GM23338 (cell line): ENCODE results near the gene PTGDS. TPM values are rescaled to one million over a fixed set of nuclear protein-coding genes. Genes with fewer than 3 reads are reported as not detected.

Experiments used
- ATAC-seq: fragments of 200-7000 bp; cut with Tn5 transposase; 3 replicates; pipeline ENCODE4 v1.9.1; 2020
- DNase-seq: peaks from one replicate; pipeline ENCODE4 v3.0.0-alpha.2; 2015; ENCODE audit warnings: low spot score
- H2AFZ ChIP-seq: fragments of 200-600 bp; sonication (generic); 2 replicates; pipeline ENCODE4 v1.8.0; 2016; ENCODE audit warnings: antibody characterized with exemption, mild to moderate bottlenecking, moderate library complexity
- H3F3A ChIP-seq: fragments of 200-600 bp; sonication (generic); replicated peaks from 2 replicates; pipeline ENCODE4 v1.8.0; 2017; ENCODE audit warnings: antibody characterized with exemption, mixed run types, low read depth
- H3K27ac ChIP-seq: fragments of 200-600 bp; sonication (generic); 2 replicates; pipeline ENCODE4 v1.6.1; 2016; ENCODE audit warnings: low read depth
- H3K27me3 ChIP-seq: fragments of 200-600 bp; sonication (generic); 2 replicates; pipeline ENCODE4 v1.8.0; 2016; ENCODE audit warnings: mild to moderate bottlenecking, mixed run types, moderate library complexity; ENCODE audit not compliant: insufficient read depth
- H3K36me3 ChIP-seq: fragments of 200-600 bp; sonication (generic); 2 replicates; pipeline ENCODE4 v1.8.0; 2016; ENCODE audit warnings: mild to moderate bottlenecking; ENCODE audit not compliant: insufficient read depth
- H3K4me1 ChIP-seq: fragments of 200-600 bp; sonication (generic); 2 replicates; pipeline ENCODE4 v1.8.0; 2016; ENCODE audit warnings: mild to moderate bottlenecking, moderate library complexity; ENCODE audit not compliant: insufficient read depth
- H3K4me2 ChIP-seq: fragments of 200-600 bp; sonication (generic); 2 replicates; pipeline ENCODE4 v1.7.1; 2017; ENCODE audit warnings: mixed run types
- H3K4me3 ChIP-seq: fragments of 200-600 bp; sonication (generic); 2 replicates; pipeline ENCODE4 v1.6.1; 2016; ENCODE audit warnings: mixed run types
- H3K79me2 ChIP-seq: fragments of 200-600 bp; sonication (generic); replicated peaks from 2 replicates; pipeline ENCODE4 v1.8.0; 2017; ENCODE audit warnings: mild to moderate bottlenecking; ENCODE audit not compliant: insufficient read depth
- H3K9me2 ChIP-seq: fragments of 200-600 bp; sonication (generic); 2 replicates; pipeline ENCODE4 v1.8.0; 2017; ENCODE audit not compliant: insufficient read depth
- H4K20me1 ChIP-seq: fragments of 200-600 bp; sonication (generic); replicated peaks from 2 replicates; pipeline ENCODE4 v1.8.0; 2017; ENCODE audit warnings: mild to moderate bottlenecking; ENCODE audit not compliant: insufficient read depth
- H3K27ac Mint-ChIP-seq: 2 replicates; pipeline ENCODE4 v1.8.0; 2020; ENCODE audit warnings: inconsistent platforms, mild to moderate bottlenecking, moderate library complexity, mixed read lengths
- H3K27me3 Mint-ChIP-seq: 3 replicates; pipeline ENCODE4 v1.8.0; 2022; ENCODE audit warnings: low read depth, mild to moderate bottlenecking, moderate library complexity, mixed read lengths, inconsistent platforms; ENCODE audit not compliant: insufficient read depth, poor library complexity
- H3K36me3 Mint-ChIP-seq: 3 replicates; pipeline ENCODE4 v1.8.0; 2021; ENCODE audit warnings: low read depth, mild to moderate bottlenecking, inconsistent platforms, moderate library complexity, mixed read lengths
- H3K4me1 Mint-ChIP-seq: 3 replicates; pipeline ENCODE4 v1.8.0; 2020; ENCODE audit warnings: mild to moderate bottlenecking, inconsistent platforms, mixed read lengths
- H3K4me3 Mint-ChIP-seq: 3 replicates; pipeline ENCODE4 v1.8.0; 2021; ENCODE audit warnings: moderate library complexity, mild to moderate bottlenecking, inconsistent platforms, mixed read lengths
- H3K9me3 Mint-ChIP-seq: 3 replicates; pipeline ENCODE4 v1.8.0; 2020; ENCODE audit warnings: moderate library complexity, mild to moderate bottlenecking, inconsistent platforms, mixed read lengths
- CREB1 ChIP-seq: fragments of 250-450 bp; sonication (Bioruptor Pico); IDR thresholded peaks from 2 replicates; pipeline ENCODE4 v1.5.0; 2020; ENCODE audit warnings: low read depth, mild to moderate bottlenecking, moderate library complexity
- CTCF ChIP-seq, 2 experiments: fragments of 200-600 bp in 1 of 2; sonication (generic) in 1 of 2; conservative IDR thresholded peaks; 2 replicates each; pipeline versions ENCODE4 v1.5.1 to v1.6.1; 2016 to 2017; ENCODE audit warnings: antibody characterized with exemption in 2 of 2, low read depth in 2 of 2, mild to moderate bottlenecking in 2 of 2, moderate library complexity in 1 of 2
- ETS1 ChIP-seq: IDR thresholded peaks from 2 replicates; pipeline ENCODE4 v1.6.1; 2016; ENCODE audit warnings: antibody characterized with exemption
- EZH2 ChIP-seq: fragments of 200-600 bp; sonication (generic); IDR thresholded peaks from one replicate; pipeline ENCODE4 v1.8.0; 2017; ENCODE audit warnings: antibody characterized with exemption, mild to moderate bottlenecking, low read depth; ENCODE audit not compliant: unreplicated experiment
- EZH2phosphoT487 ChIP-seq: fragments of 200-600 bp; sonication (generic); IDR thresholded peaks from one replicate; pipeline ENCODE4 v1.8.1; 2018; ENCODE audit warnings: antibody characterized with exemption; ENCODE audit not compliant: unreplicated experiment
- JUNB ChIP-seq: IDR thresholded peaks from one replicate; pipeline ENCODE4 v1.6.1; 2016; ENCODE audit warnings: antibody characterized with exemption; ENCODE audit not compliant: unreplicated experiment
- NANOG ChIP-seq: IDR thresholded peaks from 2 replicates; pipeline ENCODE4 v1.6.1; 2016; ENCODE audit warnings: antibody characterized with exemption, borderline replicate concordance
- POLR2AphosphoS5 ChIP-seq: IDR thresholded peaks from 2 replicates; pipeline ENCODE4 v1.6.1; 2016; ENCODE audit warnings: antibody characterized with exemption, low read depth
- REST ChIP-seq: IDR thresholded peaks from one replicate; pipeline ENCODE4 v1.6.1; 2018; ENCODE audit warnings: antibody characterized with exemption; ENCODE audit not compliant: unreplicated experiment
- STAT1 ChIP-seq: IDR thresholded peaks from one replicate; pipeline ENCODE4 v1.6.1; 2016; ENCODE audit warnings: antibody characterized with exemption; ENCODE audit not compliant: unreplicated experiment
- ZNF114 ChIP-seq: fragments of 250-450 bp; sonication (Bioruptor Pico); IDR thresholded peaks from 2 replicates; pipeline ENCODE4 v1.5.0; 2020; ENCODE audit warnings: mild to moderate bottlenecking, moderate library complexity
- ZNF331 ChIP-seq: fragments of 250-450 bp; sonication (Bioruptor Pico); IDR thresholded peaks from 2 replicates; pipeline ENCODE4 v1.5.0; 2020; ENCODE audit warnings: low read depth, mild to moderate bottlenecking, moderate library complexity
- ZNF462 ChIP-seq: fragments of 250-450 bp; sonication (Bioruptor Pico); IDR thresholded peaks from 2 replicates; pipeline ENCODE4 v1.5.0; 2020; ENCODE audit warnings: mild to moderate bottlenecking, moderate library complexity
- polyA plus RNA-seq: library from polyadenylated mRNA; unstranded; fragments of >200 nt; fragmentation: Nextera tagmentation; extraction: Ambion mirVana; gene quantifications from 2 replicates; pipeline ENCODE4 v1.2.1, GENCODE V29; 2016
- total RNA-seq: library from RNA; depleted of rRNA; stranded (reverse); fragments of >200 nt; shearing (Covaris generic); gene quantifications from 2 replicates; pipeline ENCODE4 v1.2.3, GENCODE V29; 2014

PTGDS gene
- total and polyA plus RNA-seq, 2 experiments from 2014 or later = 1.9 to 3.1 TPM

DNA sequence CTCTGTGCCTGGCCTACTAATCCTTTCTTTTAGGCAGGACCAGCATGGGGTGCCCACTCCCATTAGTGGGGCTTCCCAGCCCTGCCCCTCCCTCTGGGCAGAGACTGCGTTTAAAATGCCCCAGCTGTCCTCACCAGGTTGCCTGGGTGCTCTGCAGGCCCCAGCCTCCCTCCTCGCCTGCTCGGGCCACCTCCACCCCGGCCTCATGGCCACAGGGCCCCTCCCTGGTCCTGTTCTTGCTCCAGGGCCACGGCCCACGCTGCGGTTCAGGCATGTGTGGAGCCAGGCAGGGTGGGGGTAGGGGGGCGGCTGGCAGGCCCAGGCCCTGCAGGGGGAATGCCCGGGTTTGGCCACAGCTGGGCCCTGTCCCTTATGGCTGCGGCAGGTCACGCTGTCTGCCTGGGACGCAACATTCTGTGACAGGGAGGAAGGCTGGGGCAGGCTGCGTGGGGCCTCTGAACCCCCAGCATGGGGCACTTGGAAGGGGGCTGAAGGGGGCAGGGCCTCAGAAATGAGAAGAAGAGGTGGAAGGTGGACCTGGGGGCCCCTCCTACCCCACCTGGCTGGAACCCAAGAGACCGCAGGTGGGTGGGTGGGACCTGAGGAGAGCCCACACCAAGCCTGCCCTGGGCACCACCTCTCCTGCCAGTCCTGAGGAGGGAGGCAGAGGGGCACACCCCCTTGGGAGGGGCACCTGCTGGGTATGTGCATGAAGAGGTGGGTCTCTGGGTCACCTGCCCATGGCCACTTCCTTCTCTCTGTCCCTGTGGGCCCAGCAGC, 25.6 kb upstream of the PTGDS start, which contains the start of gene LCN12:
TSS of gene LCN12 (plus strand) at position 733 of the 780 bp plus-strand sequence. CDS start 55 bp downstream, outside the sequence.
- H3K4me3 ChIP-seq = no peak within 1 kb of the TSS
- peaks cover 3% of the 10 kb centered on the region; the same call in 2 of the 3 replicates for H3K9me3 Mint-ChIP-seq
- peaks cover 4% of the 10 kb centered on the region for H3K27me3 Mint-ChIP-seq
- no peak for DNase-seq
- no peaks in the 10 kb centered on the region for H3K27me3 ChIP-seq
- H3F3A ChIP-seq = no peaks in the 10 kb centered on the region; the same call in 1 of the 2 replicates
- no peaks in the 10 kb centered on the region for H3K36me3 ChIP-seq
- H3K4me2 ChIP-seq = no peak within 1 kb of the TSS
- no peak within 1 kb of the TSS for H3K27ac Mint-ChIP-seq
- ATAC-seq = no peak
- H3K9me2 ChIP-seq = 0 out of 2 replicates have a peak, but pooled peaks cover 6% of the 10 kb centered on the region
- H3K79me2 ChIP-seq = no peaks in the 10 kb centered on the region
- peaks cover 9% of the 10 kb centered on the region for H3K4me1 ChIP-seq
- H3K4me1 Mint-ChIP-seq = peaks cover 6% of the 10 kb centered on the region; the same call in 2 of the 3 replicates
- TF ChIP-seq NANOG = no peak
- TF ChIP-seq EZH2 = no peak
- TF ChIP-seq ZNF331 (CRISPR knock-in tag) = no peak
- no peak for TF ChIP-seq POLR2AphosphoS5
- no peak for TF ChIP-seq ZNF114 (CRISPR knock-in tag)
- no peak for TF ChIP-seq STAT1
- TF ChIP-seq REST = no peak
- no peak for TF ChIP-seq CREB1
- no peak for TF ChIP-seq ETS1
- TF ChIP-seq JUNB = no peak
- TF ChIP-seq EZH2phosphoT487 = no peak
- no peak for TF ChIP-seq CTCF (conservative IDR thresholded peaks at IDR 0.05; ENCODE audit: low read depth in 2 of 2)
- TF ChIP-seq ZNF462 = no peak
- no peak within 1 kb of the TSS for H3K4me3 Mint-ChIP-seq
- no peak within 1 kb of the TSS for H3K27ac ChIP-seq
- no peaks in the 10 kb centered on the region; the same call in 2 of the 3 replicates for H3K36me3 Mint-ChIP-seq
- no peaks in the 10 kb centered on the region for H4K20me1 ChIP-seq
- H2AFZ ChIP-seq = no peak within 1 kb of the TSS
